HepG2 (cell line): ENCODE data around the gene LATS2. TPM values are rescaled to one million over a fixed set of nuclear protein-coding genes. Genes with fewer than 3 reads are reported as not detected.

Experiments used
- CREM ChIP-seq, 2 experiments: sonication (generic) in 1 of 2; formaldehyde crosslinking in 1 of 2; IDR thresholded peaks; 2 replicates each; pipeline versions ENCODE4 v1.4.0 to v1.6.1; 2016 to 2020; ENCODE audit warnings: antibody characterized with exemption in 1 of 2, mild to moderate bottlenecking in 1 of 2, missing genetic modification reagents in 1 of 2
- EP300 ChIP-seq, 3 experiments: sonication (generic) in 1 of 3; formaldehyde crosslinking in 1 of 3; IDR thresholded peaks; 2 replicates each; pipeline versions ENCODE4 v1.5.1 to v1.6.1; 2011 to 2020; ENCODE audit warnings: low read depth in 2 of 3, low read length in 2 of 3, borderline replicate concordance in 1 of 3, improper control_type of control experiment in 1 of 3, mild to moderate bottlenecking in 1 of 3, missing genetic modification reagents in 1 of 3, moderate library complexity in 1 of 3
- ETV5 ChIP-seq: IDR thresholded peaks from 2 replicates; pipeline ENCODE4 v1.6.1; 2018; ENCODE audit warnings: missing biosample characterization, missing genetic modification reagents, inconsistent platforms, borderline replicate concordance
- FOXA1 ChIP-seq, 2 experiments: fragments of 450-650 bp in 1 of 2; sonication (generic) in 1 of 2; formaldehyde crosslinking in 1 of 2; IDR thresholded peaks; 2 replicates each; pipeline versions ENCODE4 v1.4.0 to v1.6.1; 2016 to 2020; ENCODE audit warnings: missing genetic modification reagents in 1 of 2
- FOXA3 ChIP-seq: IDR thresholded peaks from 2 replicates; pipeline ENCODE4 v1.6.1; 2016; ENCODE audit warnings: missing genetic modification reagents, missing compliant biosample characterization
- NCOR1 ChIP-seq: fragments of 200-600 bp; sonication (generic); IDR thresholded peaks from 2 replicates; pipeline ENCODE4 v1.7.0; 2017; ENCODE audit warnings: antibody characterized with exemption, low read length, borderline replicate concordance
- RBFOX2 ChIP-seq: fragments of 200-400 bp; formaldehyde crosslinking; IDR thresholded peaks from 2 replicates; pipeline ENCODE4 v1.6.1; 2017; ENCODE audit warnings: low read depth, mild to moderate bottlenecking, low read length
- TAF15 ChIP-seq: fragments of 200-400 bp; formaldehyde crosslinking; IDR thresholded peaks from one replicate; pipeline ENCODE4 v1.6.1; 2018; ENCODE audit warnings: mild to moderate bottlenecking, low read depth, low read length; ENCODE audit not compliant: poor library complexity, severe bottlenecking
- XRCC5 ChIP-seq: fragments of 200-400 bp; formaldehyde crosslinking; optimal IDR thresholded peaks from 2 replicates; pipeline ENCODE3; 2017; ENCODE audit warnings: mild to moderate bottlenecking, low read length
- ZEB1 ChIP-seq: IDR thresholded peaks from 2 replicates; pipeline ENCODE4 v1.6.1; 2012; ENCODE audit warnings: mild to moderate bottlenecking, low read depth, inconsistent platforms; ENCODE audit not compliant: insufficient replicate concordance
- ZFP62 ChIP-seq: sonication (generic); formaldehyde crosslinking; IDR thresholded peaks from 2 replicates; pipeline ENCODE4 v1.4.0; 2020; ENCODE audit warnings: missing genetic modification reagents
- ZNF33B ChIP-seq: sonication (generic); formaldehyde crosslinking; IDR thresholded peaks from 2 replicates; pipeline ENCODE4 v1.5.1; 2020; ENCODE audit warnings: mild to moderate bottlenecking, missing genetic modification reagents
- polyA plus RNA-seq, 8 experiments: library from polyadenylated mRNA; depleted of rRNA in 3 of 8; stranded (reverse) in 7 of 8; unstranded in 1 of 8; fragments of >200 nt; fragmentation: Illumina TruSeq in 4 of 8; extraction: Trizol in 4 of 8; gene quantifications; 2 replicates each; pipeline versions ENCODE4 v1.2.1 to v1.2.3, GENCODE V29; 2011 to 2016; ENCODE audit warnings: low read depth in 4 of 8, missing spikeins in 1 of 8, mixed read lengths in 1 of 8; ENCODE audit not compliant: insufficient read depth in 1 of 8
- total RNA-seq, 5 experiments: library from RNA; depleted of rRNA; stranded (reverse); fragments of >200 nt; fragmentation: Illumina TruSeq; extraction: Trizol; gene quantifications; 2 replicates each; pipeline ENCODE4 v1.2.3, GENCODE V29; 2016; ENCODE audit warnings: low read depth in 1 of 5
- TF ChIP-seq, protein P1 (sequence below): sonication (generic); formaldehyde crosslinking; IDR thresholded peaks from 2 replicates; pipeline ENCODE4 v1.5.0; 2020; ENCODE audit warnings: mild to moderate bottlenecking, missing genetic modification reagents, borderline replicate concordance

LATS2 gene
- total and polyA plus RNA-seq, 2 of the 13 experiments (the other 11 are each of a cell fraction or from before 2014, with no cell fraction given) = 7.3 to 8.5 TPM

DNA sequence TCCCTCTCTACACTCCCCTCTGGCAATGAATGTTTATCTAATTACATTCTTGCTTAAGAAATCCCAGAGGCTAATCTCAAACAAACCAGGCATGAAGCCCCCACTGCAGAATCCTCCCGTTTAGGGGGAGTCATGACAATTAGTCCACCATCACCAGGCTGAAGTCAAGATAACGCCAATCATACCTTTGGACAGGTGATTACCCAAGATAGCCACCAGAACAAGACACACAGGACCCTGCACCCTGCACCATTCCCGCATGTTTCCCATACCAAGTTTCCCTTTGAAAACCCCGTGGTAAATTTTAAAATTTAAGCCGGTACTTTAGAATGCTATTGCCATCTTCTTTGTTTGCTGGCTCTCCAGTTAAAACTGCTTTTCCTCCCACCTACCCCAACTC lies 94.0 kb downstream of the LATS2 start (continued):
- TF ChIP-seq TAF15 (no peak), ZNF33B (CRISPR knock-in tag) (no peak), NCOR1 (no peak), CREM (IDR thresholded peaks at IDR 0.05) (no peak), CREM (CRISPR knock-in tag; IDR thresholded peaks at IDR 0.05) (no peak), EP300 (IDR thresholded peaks at IDR 0.05; ENCODE audit: low read depth in 2 of 2, low read length in 2 of 2) (peak in 1 of 2 experiments; percentile 51; a peak in 1 of 4 replicates), EP300 (CRISPR knock-in tag; IDR thresholded peaks at IDR 0.05; ENCODE audit: borderline replicate concordance) (no peak), RBFOX2 (no peak), ETV5 (CRISPR knock-in tag) (no peak), FOXA3 (CRISPR knock-in tag) (no peak), XRCC5 (no peak), ZEB1 (peak; percentile 36), ZFP62 (CRISPR knock-in tag) (no peak), FOXA1 (IDR thresholded peaks at IDR 0.05) (no peak), FOXA1 (CRISPR knock-in tag; IDR thresholded peaks at IDR 0.05) (no peak)
- TF ChIP-seq, protein P1, sequence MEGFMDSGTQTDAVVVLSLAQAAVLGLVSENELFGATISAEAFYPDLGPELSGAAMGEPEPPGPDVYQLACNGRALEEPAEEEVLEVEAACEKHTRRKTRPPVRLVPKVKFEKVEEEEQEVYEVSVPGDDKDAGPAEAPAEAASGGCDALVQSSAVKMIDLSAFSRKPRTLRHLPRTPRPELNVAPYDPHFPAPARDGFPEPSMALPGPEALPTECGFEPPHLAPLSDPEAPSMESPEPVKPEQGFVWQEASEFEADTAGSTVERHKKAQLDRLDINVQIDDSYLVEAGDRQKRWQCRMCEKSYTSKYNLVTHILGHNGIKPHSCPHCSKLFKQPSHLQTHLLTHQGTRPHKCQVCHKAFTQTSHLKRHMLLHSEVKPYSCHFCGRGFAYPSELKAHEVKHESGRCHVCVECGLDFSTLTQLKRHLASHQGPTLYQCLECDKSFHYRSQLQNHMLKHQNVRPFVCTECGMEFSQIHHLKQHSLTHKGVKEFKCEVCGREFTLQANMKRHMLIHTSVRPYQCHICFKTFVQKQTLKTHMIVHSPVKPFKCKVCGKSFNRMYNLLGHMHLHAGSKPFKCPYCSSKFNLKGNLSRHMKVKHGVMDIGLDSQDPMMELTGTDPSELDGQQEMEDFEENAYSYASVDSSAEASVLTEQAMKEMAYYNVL (CRISPR knock-in tag) = no peak
